ENCODE data around the gene ENPP1.

DNA sequence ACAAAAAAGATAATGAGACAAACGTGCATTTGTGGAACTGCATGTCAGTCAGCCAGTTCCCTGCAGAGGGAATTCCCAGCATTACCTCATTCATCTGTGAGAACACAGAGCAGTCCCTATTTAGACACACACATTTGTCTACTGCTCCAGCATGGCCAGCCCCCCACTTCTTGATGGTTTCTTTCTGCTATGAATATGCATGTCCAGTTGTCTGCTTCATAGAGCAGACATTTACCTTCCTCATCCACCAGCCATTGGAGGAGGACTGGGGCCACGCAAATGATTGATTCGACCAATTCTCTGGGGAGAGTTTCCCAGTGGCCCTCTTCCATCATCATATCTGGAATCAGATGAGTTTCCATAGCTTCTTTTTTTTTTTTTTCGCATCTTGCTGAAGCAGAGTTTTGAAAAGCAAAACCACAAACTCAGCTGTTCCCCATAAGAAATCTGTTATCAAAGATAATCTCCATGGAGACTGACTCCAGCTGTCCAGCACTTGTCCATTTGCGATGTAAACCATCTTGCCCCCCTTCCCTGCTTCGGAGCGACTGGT, 11.8 kb downstream of the ENPP1 start:
- TF ChIP-seq CTCF (IDR thresholded peaks at IDR 0.05) (no peak), POLR2A (IDR thresholded peaks at IDR 0.05) (no peak)
